NCI-H2029 treated with DMSO at 0.1 percent for 48 hours (cell line): ENCODE data around the gene LGALS9C.
"Not testable (repeated sequence)": the region's sequence is repeated elsewhere in the genome, so short reads cannot be mapped to it uniquely, and the experiment has no call there.

Source experiments
- DNase-seq: peaks from one replicate; lab custom pipeline; 2025; lab: John Stamatoyannopoulos, UW

The LGALS9C gene

GRCh38 chr17:18528899-18529500 lies 52.4 kb downstream of the LGALS9C start:
- not testable (repeated sequence) for DNase-seq

- not testable (repeated sequence) for DNase-seq
These were observed 53.8 kb downstream of the LGALS9C start for GRCh38 chr17:18530405-18530804.

GRCh38 chr17:18542234-18542633 lies 65.6 kb downstream of the LGALS9C start:
- DNase-seq: not testable (repeated sequence)

- DNase-seq: not testable (repeated sequence)
These were observed 66.3 kb downstream of the LGALS9C start for GRCh38 chr17:18542907-18543306.
